Globus pallidus (tissue), 1 donor: Measurements from ENCODE around the gene CZIB.
"Not testable (repeated sequence)": the region's sequence is repeated elsewhere in the genome, so short reads cannot be mapped to it uniquely, and the experiment has no call there.

Source experiments
- DNase-seq: peaks from one replicate; pipeline ENCODE4 v3.0.0-alpha.2; 2015; ENCODE audit warnings: low spot score

CZIB gene

DNA sequence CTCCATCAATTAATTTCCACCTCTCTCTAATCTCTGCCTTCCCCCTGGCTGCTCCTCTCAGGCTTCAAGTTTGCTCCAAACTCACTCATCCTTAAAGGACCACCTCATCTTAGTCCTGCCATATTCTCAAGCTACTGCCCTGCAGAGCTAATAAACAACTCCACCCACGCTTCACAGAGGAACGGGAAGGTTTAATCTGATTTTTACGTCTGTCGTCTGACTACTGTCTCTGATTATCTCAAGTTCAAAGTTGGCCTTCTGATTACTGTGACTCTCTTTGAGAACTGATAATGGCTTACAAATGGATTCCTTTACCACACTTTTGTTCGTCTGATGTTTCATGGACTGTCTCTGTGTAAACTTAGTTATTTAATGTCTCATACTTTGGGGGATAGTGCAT is 31.4 kb downstream of the CZIB start:
- no peak for DNase-seq

DNA sequence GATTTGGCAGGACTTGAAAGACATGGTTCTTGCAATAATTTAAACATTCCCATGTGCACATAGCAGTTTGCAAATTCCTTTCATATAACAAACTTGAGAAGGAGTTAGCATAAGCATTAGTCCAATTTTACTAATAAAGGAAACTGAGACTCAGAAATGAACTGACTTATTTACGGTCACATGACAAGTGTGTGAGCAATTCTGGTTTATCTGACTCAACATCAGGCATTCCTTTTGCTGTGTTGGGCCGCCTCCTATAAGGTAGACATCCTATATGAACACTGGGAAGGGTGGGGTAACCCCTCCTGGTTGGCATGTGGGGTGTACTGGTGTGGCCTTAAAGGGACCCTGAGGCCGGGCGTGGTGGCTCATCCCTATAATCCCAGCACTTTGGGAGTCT is 32.3 kb downstream of the CZIB start:
- DNase-seq = no peak

DNA sequence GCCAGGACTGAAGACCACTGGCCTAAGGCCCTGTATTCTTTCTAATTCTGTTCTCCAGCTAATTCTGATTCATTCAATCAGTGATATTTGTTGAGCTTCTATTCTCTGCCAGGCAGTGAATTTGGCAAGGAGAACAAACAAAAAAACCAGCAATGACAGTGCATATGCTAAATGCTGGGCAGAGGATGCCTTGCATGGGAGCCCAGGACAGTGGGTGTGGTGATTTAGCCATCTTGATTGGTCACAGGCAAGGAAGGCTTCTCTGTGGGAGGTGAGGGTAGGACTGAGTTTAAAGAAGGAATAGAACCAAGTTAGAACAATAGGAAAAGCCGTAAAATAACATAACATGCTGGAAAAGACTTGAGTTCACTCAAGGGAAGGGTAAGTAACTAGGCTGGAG is 33.0 kb downstream of the CZIB start:
- no peak for DNase-seq

DNA sequence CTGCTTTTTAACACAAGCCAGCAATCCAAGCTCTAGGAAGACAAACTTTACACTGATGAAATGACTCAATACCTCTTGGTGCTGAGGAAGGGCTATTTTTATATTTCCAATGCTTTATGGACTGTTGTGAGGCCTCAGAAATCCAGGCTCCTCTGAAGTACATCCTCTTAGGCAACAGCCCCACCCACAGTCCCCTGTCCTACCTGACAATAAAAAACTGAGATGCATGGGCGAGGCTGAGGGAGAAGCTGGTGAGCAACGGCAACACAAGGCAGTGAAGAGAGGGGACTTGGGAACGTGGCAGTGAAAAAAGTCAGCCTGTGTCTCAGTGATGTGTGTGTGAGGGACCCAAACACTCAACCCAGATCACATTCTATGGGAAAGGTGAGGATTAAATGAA is 33.9 kb downstream of the CZIB start:
- DNase-seq = no peak

DNA sequence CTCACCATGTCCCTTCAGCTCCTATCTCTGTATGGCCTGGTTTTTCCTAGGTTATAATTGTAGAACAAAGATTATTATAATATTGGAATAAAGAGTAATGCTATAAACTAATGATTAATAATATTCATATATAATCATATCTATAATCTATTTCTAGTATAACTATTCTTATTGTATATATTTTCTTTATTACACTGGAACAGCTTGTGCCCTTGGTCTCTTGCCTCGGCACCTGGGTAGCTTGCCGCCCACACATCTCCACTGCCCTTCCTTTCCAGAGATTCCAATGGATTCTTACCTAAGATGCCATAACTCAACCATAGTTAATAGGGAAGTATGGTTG is 34.5 kb downstream of the CZIB start:
- DNase-seq = not testable (repeated sequence)

DNA sequence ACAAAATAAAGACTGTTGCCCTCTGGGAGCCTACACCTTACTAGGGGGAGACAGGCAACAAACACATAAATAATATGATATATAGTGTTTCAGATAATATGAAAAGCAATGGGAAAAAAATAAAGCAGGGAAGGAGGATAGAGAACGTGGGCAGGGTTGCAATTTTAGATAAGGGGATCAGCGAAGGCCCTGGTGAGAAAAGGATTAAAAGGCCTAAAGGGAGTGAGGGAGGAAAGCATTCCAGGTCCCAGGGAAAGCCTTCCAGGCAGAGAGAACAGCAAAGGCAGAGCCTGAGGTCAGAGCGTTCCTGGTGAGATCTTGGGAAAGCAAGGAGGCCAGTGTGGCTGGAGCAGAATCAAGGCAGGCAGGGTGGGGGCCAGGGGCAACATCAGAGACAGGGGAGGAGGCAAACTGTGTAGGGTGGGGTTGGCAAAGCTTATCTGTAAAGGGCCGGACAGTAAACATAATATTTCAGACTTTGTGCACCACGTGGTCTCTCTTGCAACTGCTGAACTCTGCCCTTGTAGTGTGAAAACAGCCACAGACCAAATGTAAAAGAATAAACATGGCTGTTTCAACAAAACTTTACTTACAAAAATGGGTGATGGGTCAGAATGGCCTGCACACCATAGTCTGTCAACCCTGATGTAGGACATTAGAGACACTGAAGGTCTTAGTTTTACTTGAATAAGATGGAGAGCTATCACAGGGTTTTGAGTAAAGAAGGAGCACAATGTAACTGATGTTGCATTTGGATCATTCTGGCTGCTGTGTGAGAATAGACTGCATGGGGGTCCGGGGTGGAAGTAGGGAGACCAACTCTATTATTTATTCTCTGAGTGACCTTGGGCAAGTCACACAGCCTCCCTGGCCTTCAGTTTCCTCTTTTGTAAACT is 37.1 kb downstream of the CZIB start:
- no peak for DNase-seq

DNA sequence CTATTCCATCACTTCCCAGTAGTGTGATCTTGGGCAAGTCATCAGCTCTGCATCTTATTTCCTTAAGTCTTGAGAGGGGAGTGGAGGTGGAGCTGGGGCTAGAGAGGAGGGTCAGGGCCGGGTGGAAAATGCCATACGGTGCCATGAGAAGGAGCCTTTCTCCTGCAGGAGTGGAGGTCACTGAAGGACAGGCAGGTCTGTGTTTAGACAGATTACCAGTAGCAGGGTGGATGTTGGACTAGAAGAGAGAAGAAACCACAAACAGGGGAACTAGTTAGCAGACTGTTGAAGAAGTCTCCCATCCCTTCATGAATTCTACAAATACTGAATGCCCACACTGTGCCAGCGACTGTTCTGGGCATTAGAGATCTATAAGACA is 37.7 kb downstream of the CZIB start:
- no peak for DNase-seq

DNA sequence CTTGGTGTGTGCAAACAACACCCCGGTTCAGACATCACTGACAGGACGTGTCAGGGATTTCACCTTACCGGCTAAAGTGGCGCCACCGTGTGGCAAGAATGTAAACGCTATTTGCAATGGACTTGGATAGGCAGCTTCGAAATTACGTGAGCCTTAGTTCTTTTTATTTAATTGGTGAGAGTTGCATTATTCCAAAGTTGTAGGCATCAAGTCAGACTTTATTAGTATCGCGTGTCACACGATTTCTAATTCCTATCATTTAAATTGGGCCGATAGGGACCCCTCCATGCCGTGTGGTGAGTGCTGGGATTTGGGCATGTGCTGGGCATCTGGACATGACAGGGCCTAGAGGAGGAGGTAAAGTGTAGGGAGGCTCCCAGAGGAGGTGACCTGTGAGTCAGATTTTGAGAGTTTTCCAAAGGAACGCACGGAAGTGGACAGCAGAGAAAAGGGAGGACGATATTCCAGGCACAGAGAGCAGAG is 38.3 kb downstream of the CZIB start:
- peak; percentile 57 for DNase-seq

DNA sequence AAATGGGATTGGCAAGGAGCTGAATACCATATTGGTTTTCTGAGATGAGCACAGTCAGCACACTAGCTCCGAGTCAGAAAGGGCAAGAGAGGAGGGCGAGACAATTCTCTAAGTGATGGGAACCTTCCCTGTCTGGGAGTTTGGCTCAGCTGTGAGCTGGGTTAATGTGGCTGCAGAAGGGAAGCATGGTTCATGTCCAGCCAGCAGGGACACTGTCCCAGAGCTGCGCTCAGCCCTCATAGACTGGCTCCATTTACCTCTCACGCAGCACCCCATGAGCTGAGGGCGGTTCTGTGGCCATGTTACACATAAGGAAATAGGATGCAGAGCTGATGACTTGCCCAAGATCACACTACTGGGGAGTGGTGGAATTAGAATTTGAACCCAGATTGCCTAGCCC is 39.5 kb downstream of the CZIB start:
- no peak for DNase-seq

DNA sequence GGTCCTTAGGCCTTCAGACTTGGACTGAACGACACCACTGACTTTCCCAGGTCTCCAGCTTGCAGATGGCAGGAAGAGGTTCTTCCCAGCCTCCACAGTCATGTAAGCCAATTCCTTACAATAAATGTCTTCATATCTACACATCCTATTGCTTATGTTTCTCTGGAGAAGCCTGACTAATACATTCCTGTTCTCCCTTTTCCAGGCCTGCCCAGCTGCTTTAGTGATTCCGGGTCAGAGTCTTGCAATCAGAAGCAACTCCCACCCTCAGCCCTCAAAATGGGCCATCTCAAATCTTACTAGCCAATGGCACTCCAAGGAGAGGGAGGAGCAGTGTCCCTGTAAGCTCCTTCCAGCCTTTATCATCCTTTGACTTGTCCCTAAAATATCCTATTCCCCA is 40.2 kb downstream of the CZIB start:
- no peak for DNase-seq

DNA sequence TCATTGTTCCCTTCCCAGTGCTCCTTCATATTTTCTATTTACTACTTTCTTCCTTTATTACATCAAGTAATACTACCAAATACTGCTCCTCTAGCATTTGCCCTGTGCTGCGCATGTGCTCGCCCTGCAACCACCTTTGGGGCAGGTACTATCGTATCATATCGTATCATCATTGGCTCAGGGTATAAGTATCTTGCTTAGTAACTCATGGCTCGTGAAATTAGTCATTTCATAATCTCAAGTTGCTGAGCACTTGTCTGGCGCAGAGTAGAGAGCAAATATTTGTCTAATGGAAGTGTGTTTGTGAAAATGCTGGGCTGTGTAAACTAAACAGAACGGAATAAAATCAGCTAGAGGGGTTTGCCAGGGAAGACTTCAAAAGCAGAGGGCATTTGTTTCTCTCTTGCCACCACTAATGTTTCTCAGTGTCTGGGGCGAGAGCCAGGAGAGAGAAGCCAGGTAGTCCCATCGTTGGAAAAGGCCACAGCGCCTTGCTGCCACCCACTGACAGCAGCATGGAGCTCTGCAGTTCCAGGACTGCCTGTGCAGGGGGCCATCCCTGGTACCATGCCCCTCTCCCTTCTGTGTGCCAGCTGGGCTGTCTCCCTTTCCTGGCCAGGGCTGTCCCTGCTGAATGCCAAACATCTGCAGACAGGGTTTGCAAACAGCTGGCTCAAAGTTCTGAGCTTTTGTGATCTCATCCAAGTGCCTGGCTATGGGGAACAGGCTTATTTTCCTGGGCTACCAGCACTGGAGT is 43.8 kb downstream of the CZIB start:
- DNase-seq = no peak

DNA sequence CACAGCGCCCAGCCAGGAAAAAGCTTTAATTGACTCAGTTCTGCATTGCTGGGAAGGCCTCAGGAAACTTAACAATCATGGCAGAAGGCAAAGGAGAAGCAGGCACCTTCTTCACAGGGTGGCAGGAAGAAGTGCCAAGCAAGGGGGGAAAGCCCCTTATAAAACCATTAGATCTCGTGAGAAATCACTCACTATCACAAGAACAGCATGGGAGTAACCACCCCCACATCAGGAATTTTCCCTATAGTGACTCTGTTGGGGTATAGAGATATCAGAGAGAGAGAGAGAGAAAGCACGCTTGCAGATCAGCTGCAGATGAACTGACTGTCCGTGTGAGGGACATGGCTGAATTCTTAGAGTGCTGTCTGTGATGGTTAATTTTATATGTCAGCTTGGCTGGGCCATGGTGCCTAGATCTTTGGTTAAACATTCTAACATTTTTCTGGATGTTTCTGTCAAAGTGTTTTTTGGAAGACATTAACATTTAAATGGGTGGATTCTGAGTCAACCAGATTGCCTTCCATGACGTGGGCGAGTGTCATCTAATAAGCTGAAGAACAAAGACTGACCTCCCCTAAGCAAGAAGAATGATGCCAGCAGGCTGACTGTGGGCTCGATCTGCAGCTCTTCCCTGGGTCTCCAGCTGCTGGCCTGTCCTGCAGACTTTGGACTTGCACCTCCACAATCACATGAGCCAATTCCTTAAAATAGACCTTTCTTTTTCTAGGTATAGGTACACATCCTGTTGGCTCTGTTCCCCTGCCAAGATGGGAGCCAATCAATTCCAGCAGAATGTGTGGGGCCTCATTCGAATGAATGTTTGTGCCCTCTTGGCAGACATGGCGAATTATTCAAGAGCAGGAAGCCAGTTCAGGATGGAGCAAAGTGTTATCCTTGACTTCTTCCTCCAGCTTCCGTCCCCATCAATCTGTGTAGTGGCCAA is 45.2 kb downstream of the CZIB start:
- DNase-seq = no peak

DNA sequence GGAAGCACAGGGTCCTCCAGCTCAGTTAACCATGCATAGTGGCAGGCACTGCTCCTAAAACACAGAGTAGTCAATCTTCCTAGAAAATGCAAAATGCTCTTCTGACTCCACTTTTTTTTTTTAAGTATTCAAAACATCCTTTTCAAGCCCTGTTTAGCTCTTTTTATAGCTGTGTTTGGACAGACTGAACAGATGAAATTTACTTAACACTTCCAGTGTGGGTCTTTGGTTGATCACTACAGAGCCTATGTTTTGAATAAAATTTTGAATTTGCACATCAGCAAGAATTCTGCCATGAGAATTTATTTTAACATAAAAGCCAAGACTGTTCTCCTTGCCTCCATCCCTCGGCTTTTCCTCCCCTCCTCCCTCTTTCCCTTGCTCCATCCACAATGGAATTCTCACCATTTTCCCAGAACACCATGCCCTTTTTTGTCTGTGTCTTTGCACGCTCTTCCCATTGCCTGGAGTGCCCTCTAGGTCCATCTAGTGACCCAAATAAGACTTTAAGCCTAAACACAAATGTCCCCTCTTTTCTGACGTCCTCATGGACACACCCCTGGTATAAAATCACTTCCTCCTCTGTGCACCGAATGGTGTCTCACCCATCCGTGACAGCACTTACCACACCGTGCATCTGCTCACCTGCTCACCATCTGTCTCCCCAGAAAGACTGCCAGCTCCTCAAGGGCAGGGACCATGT is 47.9 kb downstream of the CZIB start:
- no peak for DNase-seq

DNA sequence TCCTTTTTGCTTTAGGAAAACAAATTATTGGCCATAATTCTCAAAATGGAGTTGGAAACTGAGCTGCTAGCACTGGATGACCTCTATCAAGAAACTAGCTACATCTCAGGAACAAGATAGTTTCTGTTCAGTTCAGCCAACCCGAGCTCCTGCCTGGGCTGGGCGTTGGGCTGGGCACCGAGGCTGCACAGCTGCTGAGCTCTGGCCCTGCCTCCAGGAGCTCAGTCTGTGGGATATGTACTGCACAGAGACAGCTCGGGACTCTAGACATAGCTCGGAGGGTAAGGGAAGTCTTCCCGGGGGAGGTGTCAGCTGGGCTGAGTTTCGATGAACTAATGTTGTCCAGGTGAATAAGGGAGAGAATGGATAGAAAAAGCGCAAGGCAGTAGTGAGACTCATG is 53.5 kb downstream of the CZIB start:
- no peak for DNase-seq

DNA sequence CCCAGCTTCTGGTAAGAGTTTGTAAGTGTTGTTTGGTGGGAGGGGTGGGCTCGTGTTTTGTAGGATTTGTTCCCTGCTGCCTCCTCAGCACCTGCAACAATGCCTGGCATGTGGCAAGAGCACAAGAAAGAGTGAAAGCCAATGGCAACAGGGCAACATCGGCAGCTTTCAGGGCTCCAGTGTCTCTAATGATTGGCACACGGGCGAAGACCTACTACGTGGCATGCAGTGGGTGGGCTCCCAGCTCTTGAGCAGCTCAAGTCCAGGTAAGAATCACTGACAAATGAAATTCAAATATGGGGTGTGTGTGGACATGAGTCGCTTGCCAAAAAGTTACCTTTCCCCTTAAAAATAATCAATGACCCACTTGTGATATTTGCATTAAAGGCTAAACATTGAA is 54.1 kb downstream of the CZIB start:
- no peak for DNase-seq

DNA sequence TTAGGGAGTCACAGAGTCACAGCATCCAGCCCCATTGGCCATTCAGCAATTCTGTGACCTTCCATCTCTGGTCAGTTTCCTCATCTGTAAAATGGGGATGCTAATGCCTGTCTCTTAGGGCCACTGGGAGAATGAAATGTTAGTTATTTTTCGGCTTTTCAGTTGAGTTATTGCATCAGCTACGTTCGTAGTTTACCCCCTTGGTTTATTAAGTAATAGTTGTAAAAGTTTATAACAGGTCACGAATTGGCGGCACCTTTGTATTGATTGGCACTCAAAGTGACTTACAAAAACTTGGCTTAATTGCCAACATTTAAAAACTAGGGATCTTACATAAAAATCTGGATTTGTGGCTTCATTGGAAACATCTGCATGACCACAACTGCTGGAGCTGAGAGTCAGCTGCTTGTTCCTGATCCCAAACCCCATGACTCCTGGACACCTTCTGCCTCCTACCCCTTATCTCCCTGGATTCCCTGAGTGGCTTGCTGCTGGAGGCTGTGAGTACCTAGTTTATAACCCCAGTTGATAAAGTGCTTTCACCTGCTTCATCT is 54.9 kb downstream of the CZIB start:
- DNase-seq = no peak
